Endothelial cell of umbilical vein (primary cell): ENCODE data around the gene LATS2. TPM values are rescaled to one million over a fixed set of nuclear protein-coding genes. Genes with fewer than 3 reads are reported as not detected.
"Not testable (repeated sequence)": the region's sequence is repeated elsewhere in the genome, so short reads cannot be mapped to it uniquely, and the experiment has no call there.

Experiments used
- BruUV-seq: library from RNA; stranded (reverse); fragments of 400-500 nt; replicated peaks from 2 replicates; lab custom pipeline; 2021; lab: Mats Ljungman, UMichigan
- CTCF ChIA-PET: fragments of 300-600, 350-600 bp; sonication (Branson Sonifier 250); formaldehyde crosslinking; loops from one replicate; lab custom pipeline; 2021; ENCODE audit warnings: antibody characterized with exemption, inconsistent platforms; lab: Charles Lee
- POLR2A ChIA-PET: fragments of 300-600, 350-600 bp; sonication (Branson Sonifier 250); formaldehyde crosslinking; loops from one replicate; lab custom pipeline; 2021; ENCODE audit warnings: antibody characterized with exemption, inconsistent platforms; lab: Charles Lee
- DNase-seq: peaks from one replicate; pipeline ENCODE4 v3.0.0-alpha.2; 2011; ENCODE audit warnings: low read depth, low spot score
- FAIRE-seq: peaks from 2 replicates; lab custom pipeline; 2011; peaks lifted over from hg19 to GRCh38; lab: Jason Lieb, UNC
- H2AFZ ChIP-seq: 2 replicates; pipeline ENCODE4 v1.6.0; 2012; ENCODE audit warnings: low read depth, low read length, control low read depth, inconsistent platforms
- H3K27ac ChIP-seq: 2 replicates; pipeline ENCODE4 v1.5.1; 2011; ENCODE audit warnings: low read depth, mild to moderate bottlenecking, control low read depth, low read length, moderate library complexity; ENCODE audit not compliant: insufficient read depth
- H3K27me3 ChIP-seq, 2 experiments: 2 replicates each; pipeline versions ENCODE4 v1.6.0 to v1.6.1; 2011; ENCODE audit warnings: low read length in 2 of 2, mixed read lengths in 1 of 2; ENCODE audit not compliant: control insufficient read depth in 2 of 2, insufficient read depth in 2 of 2
- H3K36me3 ChIP-seq, 2 experiments: 2 replicates in 1 of 2; 3 replicates in 1 of 2; pipeline ENCODE4 v1.5.1; 2011; ENCODE audit warnings: low read length in 2 of 2, mild to moderate bottlenecking in 1 of 2, moderate library complexity in 1 of 2; ENCODE audit not compliant: control insufficient read depth in 2 of 2, insufficient read depth in 2 of 2; ENCODE audit errors: extremely low read depth in 1 of 2
- H3K4me1 ChIP-seq: 3 replicates; pipeline ENCODE4 v1.5.1; 2011; ENCODE audit warnings: mild to moderate bottlenecking, low read length; ENCODE audit not compliant: control insufficient read depth, insufficient read depth; ENCODE audit errors: extremely low read depth
- H3K4me2 ChIP-seq: 2 replicates; pipeline ENCODE4 v1.6.1; 2011; ENCODE audit warnings: low read length, control low read depth, mixed read lengths; ENCODE audit not compliant: insufficient read depth
- H3K4me3 ChIP-seq, 3 experiments: fragments of 200-600 bp in 1 of 3; sonication (generic), shearing (Covaris generic) in 1 of 3; replicated peaks in 1 of 3; 2 replicates each; pipeline ENCODE4 v1.5.1; 2011 to 2016; ENCODE audit warnings: control low read depth in 3 of 3, low read length in 3 of 3, mild to moderate bottlenecking in 2 of 3, inconsistent platforms in 1 of 3, low read depth in 1 of 3, moderate library complexity in 1 of 3; ENCODE audit not compliant: insufficient read depth in 1 of 3
- H3K79me2 ChIP-seq: 2 replicates; pipeline ENCODE4 v1.6.0; 2012; ENCODE audit warnings: low read length, inconsistent platforms; ENCODE audit not compliant: control insufficient read depth, insufficient read depth
- H3K9ac ChIP-seq: replicated peaks from 2 replicates; pipeline ENCODE3; 2011; ENCODE audit warnings: low read length, control low read depth; ENCODE audit not compliant: insufficient read depth; ENCODE audit errors: extremely low read depth
- H3K9me1 ChIP-seq: replicated peaks from 3 replicates; pipeline ENCODE4 v1.6.0; 2011; ENCODE audit warnings: mild to moderate bottlenecking, low read length; ENCODE audit not compliant: control insufficient read depth, insufficient read depth; ENCODE audit errors: extremely low read depth
- H3K9me3 ChIP-seq: replicated peaks from 2 replicates; pipeline ENCODE4 v1.5.1; 2012; ENCODE audit warnings: low read length, inconsistent platforms; ENCODE audit not compliant: control insufficient read depth, insufficient read depth
- H4K20me1 ChIP-seq: replicated peaks from 2 replicates; pipeline ENCODE3; 2011; ENCODE audit warnings: mild to moderate bottlenecking, low read length; ENCODE audit not compliant: control insufficient read depth, insufficient read depth; ENCODE audit errors: extremely low read depth
- CTCF ChIP-seq, 2 donors: IDR thresholded peaks; 1 replicate in 1 of 2; 2 replicates in 1 of 2; pipeline ENCODE4 v1.5.1; 2011; ENCODE audit warnings: low read length in 2 of 2, mild to moderate bottlenecking in 2 of 2, moderate library complexity in 2 of 2, control low read depth in 1 of 2, inconsistent platforms in 1 of 2, low read depth in 1 of 2; ENCODE audit not compliant: insufficient read depth in 1 of 2; ENCODE audit errors: extremely low read depth in 1 of 2
- MYC ChIP-seq: IDR thresholded peaks from one replicate; pipeline ENCODE4 v1.6.1; 2011; ENCODE audit warnings: mild to moderate bottlenecking, low read depth, low read length
- dilution Hi-C: fragments of 300-500 bp; cut with MboI; formaldehyde crosslinking; loops from one replicate; pipeline ENCODE4 v1.15.0; 2019; ENCODE audit warnings: low sequenced_read_pairs; ENCODE audit not compliant: extremely low pct_ligation_motif_present
- intact Hi-C: fragments of 100-400 bp; cut with micrococcal nuclease; formaldehyde crosslinking; loops from one replicate; pipeline ENCODE4 v1.10.0; 2022
- polyA plus RNA-seq, 4 experiments: library from polyadenylated mRNA; depleted of rRNA in 3 of 4; stranded (reverse) in 3 of 4; unstranded in 1 of 4; fragments of >200 nt; gene quantifications; 2 replicates each; pipeline versions ENCODE4 v1.2.1 to v1.2.3, GENCODE V29; 2011 to 2012; ENCODE audit warnings: missing spikeins in 1 of 4
- total RNA-seq: library from RNA; stranded (reverse); gene quantifications from 2 replicates; pipeline ENCODE4 v1.2.3, GENCODE V29; 2021

LATS2 gene
- total and polyA plus RNA-seq, 2 donors (not counting 3 experiments of a cell fraction or from before 2014, with no cell fraction given) = 33.5 to 67.6 TPM

GRCh38 chr13:20925395-20925790 lies 136.0 kb downstream of the LATS2 start:
- intact Hi-C loops = loop anchor here (2.0 to 5.0 kb wide), 3 partner anchors 97 to 743 kb away; no protein-coding TSS in a partner anchor
- H2AFZ ChIP-seq, FAIRE-seq, H4K20me1 ChIP-seq, dilution Hi-C loops, POLR2A ChIA-PET, H3K36me3 ChIP-seq, H3K9ac ChIP-seq, H3K4me3 ChIP-seq, H3K79me2 ChIP-seq, H3K4me1 ChIP-seq, BruUV-seq, H3K27me3 ChIP-seq, H3K27ac ChIP-seq, DNase-seq, H3K9me1 ChIP-seq, H3K4me2 ChIP-seq, H3K9me3 ChIP-seq: not testable (repeated sequence)
- CTCF ChIA-PET = interaction anchor here (0.6 to 8.7 kb wide), 65 partner anchors 9 to 1870 kb away, joined by 3 to 239 read pairs (median 5); partner anchors contain the start of genes CRYL1, EEF1AKMT1, IL17D and XPO4

- H4K20me1 ChIP-seq = no peaks in the 10 kb centered on the region
- H3K4me3 ChIP-seq = no peak overlapping the region
- H2AFZ ChIP-seq = no peak overlapping the region
- ChIA-PET POLR2A (no interaction called here), CTCF (interaction anchor here (0.6 to 8.7 kb wide), 64 partner anchors 9 to 1871 kb away, joined by 3 to 239 read pairs (median 5); partner anchors contain the start of genes CRYL1, EEF1AKMT1, IL17D and XPO4)
- no peaks in the 10 kb centered on the region for H3K36me3 ChIP-seq
- H3K4me1 ChIP-seq = no peaks in the 10 kb centered on the region
- H3K4me2 ChIP-seq = no peak overlapping the region
- no peaks in the 10 kb centered on the region for H3K9me1 ChIP-seq
- FAIRE-seq (peak; percentile 90), DNase-seq (peak; percentile 81)
- H3K9ac ChIP-seq = no peak overlapping the region
- no peak overlapping the region for H3K27ac ChIP-seq
- intact Hi-C loops = loop anchor here (1.0 to 5.0 kb wide), 6 partner anchors 23 to 742 kb away; partner anchors contain the start of gene XPO4
- no TSS peak for BruUV-seq
- dilution Hi-C loops = no loop called here
- no peaks in the 10 kb centered on the region for H3K79me2 ChIP-seq
- H3K9me3 ChIP-seq = no peaks in the 10 kb centered on the region
- no peaks in the 10 kb centered on the region for H3K27me3 ChIP-seq
- TF ChIP-seq CTCF (IDR thresholded peaks at IDR 0.05; ENCODE audit: extremely low read depth in 1 of 2, insufficient read depth in 1 of 2, low read depth in 1 of 2, low read length in 2 of 2) (peak; percentile 63 to 70), MYC (no peak)
Measured at GRCh38 chr13:20924758-20925394, 136.5 kb downstream of the LATS2 start.
